SK-N-SH (cell line): ENCODE measurements around the gene APBB2. TPM values are rescaled to one million over a fixed set of nuclear protein-coding genes. Genes with fewer than 3 reads are reported as not detected.

Experiments used
- CTCF ChIA-PET: fragments of 300-600, 350-600 bp; formaldehyde crosslinking; extraction: SDS; loops from one replicate; lab custom pipeline; 2021; lab: Yijun Ruan, JAX
- POLR2A ChIA-PET: fragments of 350-600 bp; sonication (Branson Sonifier 250); formaldehyde crosslinking; extraction: SDS; loops from one replicate; lab custom pipeline; 2020; ENCODE audit warnings: antibody characterized with exemption, inconsistent platforms; lab: Yijun Ruan, JAX
- DNase-seq: peaks from one replicate; pipeline ENCODE4 v3.0.0; 2012
- H2AFZ ChIP-seq: fragments of 200-600 bp; sonication (generic); 2 replicates; pipeline ENCODE4 v1.8.1; 2016; ENCODE audit warnings: antibody characterized with exemption, mild to moderate bottlenecking, low read depth
- H3F3A ChIP-seq: fragments of 200-600 bp; sonication (generic); replicated peaks from 2 replicates; pipeline ENCODE3; 2016; ENCODE audit warnings: antibody characterized with exemption, mild to moderate bottlenecking; ENCODE audit not compliant: insufficient read depth
- H3K27ac ChIP-seq, 2 experiments: fragments of 200-500 bp in 1 of 2; fragments of 200-600 bp in 1 of 2; sonication (Bioruptor generic) in 1 of 2; sonication (generic), shearing (Covaris generic) in 1 of 2; 2 replicates each; pipeline versions ENCODE4 v1.5.1 to v1.6.1; 2014 to 2016; ENCODE audit warnings: low read depth in 2 of 2, inconsistent platforms in 1 of 2, low read length in 1 of 2, mild to moderate bottlenecking in 1 of 2, mixed read lengths in 1 of 2
- H3K27me3 ChIP-seq: fragments of 200-600 bp; sonication (generic), shearing (Covaris generic); 2 replicates; pipeline ENCODE4 v1.6.1; 2016; ENCODE audit warnings: mixed run types; ENCODE audit not compliant: insufficient read depth
- H3K36me3 ChIP-seq, 2 experiments: fragments of 200-500 bp in 1 of 2; fragments of 200-600 bp in 1 of 2; sonication (Bioruptor generic) in 1 of 2; sonication (generic) in 1 of 2; replicated peaks in 1 of 2; 2 replicates each; pipeline versions ENCODE3 to v1.5.1; 2014 to 2016; ENCODE audit warnings: low read length in 1 of 2, mild to moderate bottlenecking in 1 of 2; ENCODE audit not compliant: insufficient read depth in 2 of 2, control insufficient read depth in 1 of 2
- H3K4me1 ChIP-seq, 2 experiments: fragments of 200-500 bp in 1 of 2; fragments of 200-600 bp in 1 of 2; sonication (Bioruptor generic) in 1 of 2; sonication (generic), shearing (Covaris generic) in 1 of 2; 2 replicates each; pipeline versions ENCODE4 v1.5.1 to v1.6.1; 2014 to 2016; ENCODE audit warnings: low read depth in 1 of 2, low read length in 1 of 2, mixed run types in 1 of 2; ENCODE audit not compliant: insufficient read depth in 2 of 2, control insufficient read depth in 1 of 2
- H3K4me2 ChIP-seq: fragments of 200-600 bp; sonication (generic), shearing (Covaris generic); 2 replicates; pipeline ENCODE4 v1.6.1; 2017; ENCODE audit warnings: mixed run types
- H3K4me3 ChIP-seq, 2 experiments: fragments of 200-500 bp in 1 of 2; fragments of 200-600 bp in 1 of 2; sonication (Bioruptor generic) in 1 of 2; sonication (generic), shearing (Covaris generic) in 1 of 2; 2 replicates each; pipeline versions ENCODE4 v1.5.1 to v1.8.1; 2014 to 2016; ENCODE audit warnings: low read depth in 2 of 2, inconsistent platforms in 1 of 2, low read length in 1 of 2, mild to moderate bottlenecking in 1 of 2, mixed read lengths in 1 of 2, moderate library complexity in 1 of 2
- H3K79me2 ChIP-seq: fragments of 200-600 bp; sonication (generic); 2 replicates; pipeline ENCODE4 v1.8.1; 2017; ENCODE audit warnings: mild to moderate bottlenecking; ENCODE audit not compliant: insufficient read depth
- H3K9ac ChIP-seq: fragments of 200-600 bp; sonication (generic); 2 replicates; pipeline ENCODE4 v1.6.1; 2017; ENCODE audit warnings: mixed run types
- H3K9me2 ChIP-seq: fragments of 200-600 bp; sonication (generic); 2 replicates; pipeline ENCODE4 v1.6.1; 2017; ENCODE audit warnings: mixed run types
- H3K9me3 ChIP-seq: fragments of 200-600 bp; sonication (generic); 2 replicates; pipeline ENCODE4 v1.6.1; 2017; ENCODE audit warnings: mixed run types, mild to moderate bottlenecking, moderate library complexity
- H4K20me1 ChIP-seq: fragments of 200-600 bp; sonication (generic); 2 replicates; pipeline ENCODE4 v1.6.1; 2017; ENCODE audit warnings: mild to moderate bottlenecking, mixed run types; ENCODE audit not compliant: insufficient read depth
- CHD2 ChIP-seq: fragments of 150-350 bp; IDR thresholded peaks from 2 replicates; pipeline ENCODE4 v1.6.1; 2018; ENCODE audit warnings: low read length; ENCODE audit not compliant: partially characterized antibody
- ELF1 ChIP-seq: IDR thresholded peaks from 2 replicates; pipeline ENCODE4 v1.4.0; 2012
- EP300 ChIP-seq, 2 experiments: IDR thresholded peaks; 2 replicates each; pipeline versions ENCODE4 v1.4.0 to v1.6.1; 2012; ENCODE audit warnings: borderline replicate concordance in 1 of 2, low read depth in 1 of 2, low read length in 1 of 2
- EZH2phosphoT487 ChIP-seq: fragments of 200-600 bp; sonication (generic); IDR thresholded peaks from 2 replicates; pipeline ENCODE4 v1.6.1; 2017; ENCODE audit warnings: low read depth, mixed run types, mild to moderate bottlenecking, antibody characterized with exemption, moderate library complexity, borderline replicate concordance
- FOSL2 ChIP-seq: IDR thresholded peaks from 2 replicates; pipeline ENCODE4 v1.4.0; 2012; ENCODE audit warnings: low read depth, mild to moderate bottlenecking, moderate library complexity, borderline replicate concordance
- FOXM1 ChIP-seq: IDR thresholded peaks from 2 replicates; pipeline ENCODE4 v1.4.0; 2012; ENCODE audit warnings: low read depth, mild to moderate bottlenecking
- GABPA ChIP-seq: IDR thresholded peaks from 2 replicates; pipeline ENCODE4 v1.4.0; 2012; ENCODE audit warnings: low read depth, mild to moderate bottlenecking
- JUND ChIP-seq: IDR thresholded peaks from 2 replicates; pipeline ENCODE4 v1.4.0; 2012
- MAX ChIP-seq: IDR thresholded peaks from 2 replicates; pipeline ENCODE4 v1.4.0; 2012; ENCODE audit warnings: low read depth
- MEF2A ChIP-seq: IDR thresholded peaks from 2 replicates; pipeline ENCODE4 v1.4.0; 2012; ENCODE audit warnings: low read depth, borderline replicate concordance
- NFIC ChIP-seq: IDR thresholded peaks from 2 replicates; pipeline ENCODE4 v1.4.0; 2012; ENCODE audit warnings: borderline replicate concordance
- PBX3 ChIP-seq: IDR thresholded peaks from 2 replicates; pipeline ENCODE4; 2012
- POLR2AphosphoS5 ChIP-seq: IDR thresholded peaks from 2 replicates; pipeline ENCODE4 v1.6.1; 2012; ENCODE audit warnings: low read depth, low read length
- RCOR1 ChIP-seq: fragments of 150-350 bp; IDR thresholded peaks from 2 replicates; pipeline ENCODE4 v1.6.1; 2017; ENCODE audit warnings: antibody characterized with exemption, low read length
- REST ChIP-seq: IDR thresholded peaks from 2 replicates; pipeline ENCODE4 v1.6.1; 2012; ENCODE audit warnings: mild to moderate bottlenecking, low read depth, low read length, moderate library complexity
- RXRA ChIP-seq: IDR thresholded peaks from 2 replicates; pipeline ENCODE4 v1.4.0; 2012; ENCODE audit warnings: low read depth, mild to moderate bottlenecking, borderline replicate concordance
- SIN3A ChIP-seq: IDR thresholded peaks from 2 replicates; pipeline ENCODE4 v1.6.1; 2012; ENCODE audit warnings: low read depth, mild to moderate bottlenecking, low read length, moderate library complexity, borderline replicate concordance
- TAF1 ChIP-seq: IDR thresholded peaks from 2 replicates; pipeline ENCODE4 v1.6.1; 2012; ENCODE audit warnings: low read depth, mild to moderate bottlenecking, low read length, moderate library complexity, borderline replicate concordance
- TCF12 ChIP-seq: IDR thresholded peaks from 2 replicates; pipeline ENCODE4 v1.4.0; 2012
- TEAD4 ChIP-seq: IDR thresholded peaks from 2 replicates; pipeline ENCODE4 v1.4.0; 2012; ENCODE audit warnings: mild to moderate bottlenecking, borderline replicate concordance; ENCODE audit not compliant: insufficient read depth
- USF1 ChIP-seq: IDR thresholded peaks from 2 replicates; pipeline ENCODE4 v1.4.0; 2012; ENCODE audit warnings: low read depth, borderline replicate concordance
- YY1 ChIP-seq: IDR thresholded peaks from 2 replicates; pipeline ENCODE4 v1.4.0; 2012; ENCODE audit warnings: low read depth, mild to moderate bottlenecking
- ZBTB33 ChIP-seq: IDR thresholded peaks from 2 replicates; pipeline ENCODE4 v1.4.0; 2012; ENCODE audit warnings: low read depth, borderline replicate concordance
- WGBS: methylation state at CpG from one replicate; pipeline ENCODE4 v1.1.6; 2017; ENCODE audit warnings: low lambda C conversion rate; 5-methylcytosine and 5-hydroxymethylcytosine counted together
- polyA plus RNA-seq, 3 experiments: library from polyadenylated mRNA; depleted of rRNA; stranded (reverse); fragments of >200 nt; gene quantifications; 2 replicates each; pipeline ENCODE4 v1.2.3, GENCODE V29; 2012

The APBB2 gene
- polyA plus RNA-seq, 1 of the 3 experiments (the other 2 are of a cell fraction) = 49.8 TPM

- 72% methylated on average over 5 of the region's 5 CpGs for WGBS
- no peak for DNase-seq
- POLR2A ChIA-PET = no interaction called here
- Histone ChIP-seq H3K27me3 (no peaks in the 10 kb centered on the region), H3K4me1 (peaks cover 6 to 33% of the 10 kb centered on the region in 2 experiments), H3K9ac (peak overlapping the region; percentile 39; the same call in 1 of the 2 replicates)
- peak; percentile 93; the same call in 1 of the 2 replicates for TF ChIP-seq RXRA
- TF ChIP-seq TAF1 = no peak
- TF ChIP-seq RCOR1 = no peak
- peak; percentile 46; the same call in 1 of the 2 replicates for TF ChIP-seq ELF1
- peak; percentile 38; the same call in 1 of the 2 replicates for TF ChIP-seq GABPA
- 0 out of 2 replicates have a peak, but pooled peaks have one; percentile 14 for TF ChIP-seq USF1
- TF ChIP-seq SIN3A = peak; percentile 23; the same call in 1 of the 2 replicates
- peak; percentile 38; the same call in 1 of the 2 replicates for TF ChIP-seq TEAD4
- no peak for TF ChIP-seq EZH2phosphoT487
- no peak for TF ChIP-seq REST
- peak; percentile 98 for TF ChIP-seq JUND
- no peak for TF ChIP-seq CHD2
- peak; percentile 70; the same call in 1 of the 2 replicates for TF ChIP-seq ZBTB33
- peak in 1 of 2 experiments; percentile 80; a peak in 1 of 4 replicates for TF ChIP-seq EP300 (IDR thresholded peaks at IDR 0.05; ENCODE audit: borderline replicate concordance in 1 of 2, low read depth in 1 of 2, low read length in 1 of 2)
- 0 out of 2 replicates have a peak, but pooled peaks have one; percentile 21 for TF ChIP-seq YY1
- TF ChIP-seq MEF2A = peak; percentile 44; the same call in 1 of the 2 replicates
- TF ChIP-seq FOSL2 = peak; percentile 98
- TF ChIP-seq MAX = peak; percentile 65; the same call in 1 of the 2 replicates
- TF ChIP-seq NFIC = peak; percentile 79
- peak; percentile 88 for TF ChIP-seq TCF12
- TF ChIP-seq PBX3 = peak; percentile 81
- TF ChIP-seq POLR2AphosphoS5 = peak; percentile 66; the same call in 1 of the 2 replicates
- 0 out of 2 replicates have a peak, but pooled peaks have one; percentile 38 for TF ChIP-seq FOXM1
- TF ChIP-seq, all 33 proteins: peak for 18
- Histone ChIP-seq H3K4me3 (0 out of 4 replicates have a peak overlapping the region, but pooled peaks of 1 of the 2 experiments have one; percentile 39), H4K20me1 (no peaks in the 10 kb centered on the region), H3K9me2 (no peaks in the 10 kb centered on the region), H3K79me2 (peaks cover 79% of the 10 kb centered on the region), H3F3A (peaks cover 40% of the 10 kb centered on the region), H3K9me3 (no peaks in the 10 kb centered on the region), H3K4me2 (peak overlapping the region; percentile 35), H3K36me3 (no peaks in the 10 kb centered on the region), H2AFZ (no peak overlapping the region), H3K27ac (peak overlapping the region; percentile 48 to 92; a peak in 3 of 4 replicates)
- CTCF ChIA-PET = interaction anchor here (1.0 to 3.1 kb wide), 5 partner anchors 10 to 224 kb away, joined by 3 to 13 read pairs (median 6); partner anchors contain the start of gene APBB2
These were observed 224.0 kb downstream of the APBB2 start for GRCh38 chr4:40990236-40990898.
